Colonic mucosa (tissue), 4 donors: Measurements from ENCODE around the gene FGFR2. TPM values are rescaled to one million over a fixed set of nuclear protein-coding genes. Genes with fewer than 3 reads are reported as not detected.

ENCODE experiments used
- DNase-seq: peaks from one replicate; pipeline ENCODE4 v3.0.0-alpha.2; 2020
- H3K27ac ChIP-seq: fragments of 200-600 bp; one replicate; pipeline ENCODE4 v1.8.0; 2021
- H3K27me3 ChIP-seq: fragments of 200-600 bp; one replicate; pipeline ENCODE4 v1.8.0; 2021
- H3K36me3 ChIP-seq: fragments of 200-600 bp; one replicate; pipeline ENCODE4 v1.8.0; 2021
- H3K4me1 ChIP-seq: fragments of 200-600 bp; one replicate; pipeline ENCODE4 v1.8.0; 2021; ENCODE audit warnings: mild to moderate bottlenecking
- H3K4me3 ChIP-seq: fragments of 200-600 bp; one replicate; pipeline ENCODE4 v1.8.0; 2021
- H3K9ac ChIP-seq, 2 donors: one replicate each; pipeline ENCODE4 v1.7.0; 2013; ENCODE audit warnings: control low read depth in 2 of 2, low read depth in 2 of 2, low read length in 2 of 2
- H3K9me3 ChIP-seq: fragments of 200-600 bp; one replicate; pipeline ENCODE4 v1.8.0; 2021
- intact Hi-C: fragments of 100-400 bp; cut with DNase I; formaldehyde crosslinking; loops from one replicate; pipeline ENCODE4 v1.14.1; 2022
- total RNA-seq, 2 donors: library from RNA; stranded (reverse); fragmentation: NEBNext Ultra II Directional in 1 of 2; extraction: Animal tissue kit (Norgen Biotek cat#: 25700) in 1 of 2; gene quantifications; one replicate each; pipeline ENCODE4 v1.2.1, GENCODE V29; 2021
- TF ChIP-seq, protein P1 (sequence below): fragments of 200-600 bp; IDR thresholded peaks from one replicate; pipeline ENCODE4 v1.8.0; 2022; ENCODE audit warnings: antibody characterized with exemption, mild to moderate bottlenecking
- donor health status: healthy.
- donor health status: DM: no; HTN: no; CAD: no.
- donor health status: DM: no; HTN: no; CAD: no.

Gene FGFR2
- total RNA-seq, 2 donors from 2014 or later, result 25.6 to 40.9 TPM

DNA sequence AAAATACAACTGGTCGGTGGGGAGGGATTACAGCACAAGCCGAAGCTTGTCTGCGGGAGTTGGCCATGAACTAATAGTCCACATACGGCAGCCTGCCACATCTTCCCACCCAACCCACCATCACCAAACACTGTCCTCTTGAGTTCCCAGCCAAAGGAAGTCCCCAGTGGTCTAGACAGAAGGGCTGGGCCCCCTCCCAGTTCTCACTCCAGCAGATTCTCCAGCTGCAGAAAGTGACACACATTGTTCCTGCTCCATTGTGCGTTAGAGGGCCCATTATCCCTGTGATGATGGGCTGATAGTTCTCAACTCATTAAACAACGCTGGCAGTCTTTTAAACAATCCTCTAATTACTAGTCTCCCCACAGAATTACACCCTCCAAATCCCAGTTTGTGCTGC lies 148.0 kb downstream of the FGFR2 start:
- Histone ChIP-seq H3K4me1 (no peaks in the 10 kb centered on the region), H3K9ac (no peak overlapping the region), H3K27me3 (no peaks in the 10 kb centered on the region), H3K9me3 (no peaks in the 10 kb centered on the region), H3K36me3 (no peaks in the 10 kb centered on the region), H3K4me3 (no peak overlapping the region), H3K27ac (no peak overlapping the region)
- intact Hi-C loops, result no loop called here
- TF ChIP-seq, protein P1, sequence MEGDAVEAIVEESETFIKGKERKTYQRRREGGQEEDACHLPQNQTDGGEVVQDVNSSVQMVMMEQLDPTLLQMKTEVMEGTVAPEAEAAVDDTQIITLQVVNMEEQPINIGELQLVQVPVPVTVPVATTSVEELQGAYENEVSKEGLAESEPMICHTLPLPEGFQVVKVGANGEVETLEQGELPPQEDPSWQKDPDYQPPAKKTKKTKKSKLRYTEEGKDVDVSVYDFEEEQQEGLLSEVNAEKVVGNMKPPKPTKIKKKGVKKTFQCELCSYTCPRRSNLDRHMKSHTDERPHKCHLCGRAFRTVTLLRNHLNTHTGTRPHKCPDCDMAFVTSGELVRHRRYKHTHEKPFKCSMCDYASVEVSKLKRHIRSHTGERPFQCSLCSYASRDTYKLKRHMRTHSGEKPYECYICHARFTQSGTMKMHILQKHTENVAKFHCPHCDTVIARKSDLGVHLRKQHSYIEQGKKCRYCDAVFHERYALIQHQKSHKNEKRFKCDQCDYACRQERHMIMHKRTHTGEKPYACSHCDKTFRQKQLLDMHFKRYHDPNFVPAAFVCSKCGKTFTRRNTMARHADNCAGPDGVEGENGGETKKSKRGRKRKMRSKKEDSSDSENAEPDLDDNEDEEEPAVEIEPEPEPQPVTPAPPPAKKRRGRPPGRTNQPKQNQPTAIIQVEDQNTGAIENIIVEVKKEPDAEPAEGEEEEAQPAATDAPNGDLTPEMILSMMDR, result no peak
- DNase-seq, result no peak

DNA sequence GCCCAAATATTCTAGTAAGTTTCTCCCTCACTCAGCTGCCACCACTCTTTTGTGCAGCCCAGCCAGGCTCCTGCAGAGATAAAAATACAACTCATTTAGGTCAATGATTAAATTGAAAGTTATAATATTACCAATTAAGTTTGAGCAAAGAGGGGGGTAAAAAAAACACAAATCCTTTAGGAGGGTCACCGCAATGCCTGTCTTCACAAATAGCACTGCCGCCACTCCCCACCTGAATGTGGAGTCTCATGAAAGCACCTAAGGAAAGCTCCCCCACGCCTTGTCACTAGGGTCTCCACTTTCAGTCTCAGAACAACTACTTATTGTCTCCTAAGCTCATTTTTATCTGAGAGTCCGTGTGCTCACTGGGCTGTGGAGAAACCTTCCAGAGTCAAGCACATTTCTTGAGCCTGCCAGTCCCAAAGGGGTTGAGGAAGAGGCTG lies 148.7 kb downstream of the FGFR2 start:
- Histone ChIP-seq H3K36me3 (no peaks in the 10 kb centered on the region), H3K4me1 (no peaks in the 10 kb centered on the region), H3K4me3 (no peak overlapping the region), H3K27me3 (no peaks in the 10 kb centered on the region), H3K9ac (no peak overlapping the region), H3K27ac (no peak overlapping the region), H3K9me3 (no peaks in the 10 kb centered on the region)
- TF ChIP-seq, protein P1, result no peak
- DNase-seq, result no peak
- intact Hi-C loops, result no loop called here

DNA sequence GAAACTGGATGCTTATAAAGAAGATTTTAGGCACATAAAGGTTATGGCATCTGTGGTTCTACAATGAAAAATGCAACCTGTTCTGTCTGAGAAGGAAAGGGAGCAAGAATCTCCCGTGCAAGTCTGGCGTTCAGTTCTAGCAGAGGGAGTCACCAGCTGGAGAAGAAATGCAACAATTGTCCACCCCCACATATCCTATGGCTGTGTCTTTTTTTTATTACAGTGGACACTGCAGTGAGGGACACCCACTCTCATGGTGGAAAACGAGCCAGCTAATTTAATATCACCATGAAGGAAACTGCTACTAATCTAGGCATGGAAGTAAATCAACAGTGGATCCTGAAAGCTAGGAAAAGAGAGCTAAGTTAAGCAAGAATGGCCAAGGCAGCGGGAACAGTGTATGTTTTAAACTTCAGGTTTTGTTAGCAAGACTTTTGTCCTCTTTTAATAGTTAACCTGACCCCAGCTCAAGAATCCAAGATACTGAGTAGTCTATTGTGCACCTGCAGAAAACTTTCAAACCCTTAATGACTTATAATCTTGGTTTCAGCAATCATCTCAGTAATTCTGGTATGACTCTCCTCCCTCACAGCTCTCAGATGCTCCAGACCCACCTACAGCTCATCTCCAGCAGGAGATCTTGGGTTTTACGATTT lies 149.3 kb downstream of the FGFR2 start:
- H3K36me3 ChIP-seq, result no peaks in the 10 kb centered on the region
- H3K9ac ChIP-seq, result no peak overlapping the region
- no peaks in the 10 kb centered on the region for H3K4me1 ChIP-seq
- TF ChIP-seq, protein P1, result no peak
- no peak for DNase-seq
- H3K4me3 ChIP-seq, result no peak overlapping the region
- no peak overlapping the region for H3K27ac ChIP-seq
- no peaks in the 10 kb centered on the region for H3K9me3 ChIP-seq
- intact Hi-C loops, result no loop called here
- H3K27me3 ChIP-seq, result no peaks in the 10 kb centered on the region

DNA sequence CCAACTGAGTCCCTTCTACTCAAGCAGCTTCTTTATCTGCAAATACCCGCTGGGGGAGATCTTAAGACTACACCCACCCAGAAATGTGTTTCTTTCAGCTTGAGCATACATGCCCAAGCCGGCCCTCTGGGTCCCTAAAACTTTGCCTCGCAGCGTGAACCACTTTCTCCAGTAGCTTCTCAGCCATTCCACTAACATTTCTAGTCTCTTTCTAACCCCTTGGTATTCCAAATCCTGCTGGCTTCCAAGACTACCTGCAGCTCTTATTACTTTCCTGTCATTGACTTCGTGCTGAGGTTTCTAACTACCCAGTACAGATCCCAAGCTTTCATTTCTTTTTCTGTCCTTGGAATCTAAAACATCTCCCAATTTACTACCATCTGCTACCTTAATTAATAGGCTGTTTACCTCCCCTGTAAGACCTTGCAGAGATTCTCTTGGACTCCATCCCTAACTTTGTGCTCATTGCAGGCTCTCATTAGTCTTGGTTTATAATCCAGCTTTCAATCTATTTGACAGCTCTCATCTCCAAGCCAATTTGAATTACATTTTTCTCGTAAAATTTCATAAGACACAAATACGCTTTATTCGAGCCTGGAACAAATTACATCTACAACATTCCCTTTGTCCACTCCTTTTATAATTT lies 153.6 kb downstream of the FGFR2 start:
- H3K27me3 ChIP-seq, result no peaks in the 10 kb centered on the region
- no peak overlapping the region for H3K27ac ChIP-seq
- H3K4me1 ChIP-seq, result no peaks in the 10 kb centered on the region
- DNase-seq, result no peak
- TF ChIP-seq, protein P1, result no peak
- H3K9me3 ChIP-seq, result no peaks in the 10 kb centered on the region
- no peak overlapping the region for H3K4me3 ChIP-seq
- intact Hi-C loops, result no loop called here
- no peaks in the 10 kb centered on the region for H3K36me3 ChIP-seq
- no peak overlapping the region for H3K9ac ChIP-seq

DNA sequence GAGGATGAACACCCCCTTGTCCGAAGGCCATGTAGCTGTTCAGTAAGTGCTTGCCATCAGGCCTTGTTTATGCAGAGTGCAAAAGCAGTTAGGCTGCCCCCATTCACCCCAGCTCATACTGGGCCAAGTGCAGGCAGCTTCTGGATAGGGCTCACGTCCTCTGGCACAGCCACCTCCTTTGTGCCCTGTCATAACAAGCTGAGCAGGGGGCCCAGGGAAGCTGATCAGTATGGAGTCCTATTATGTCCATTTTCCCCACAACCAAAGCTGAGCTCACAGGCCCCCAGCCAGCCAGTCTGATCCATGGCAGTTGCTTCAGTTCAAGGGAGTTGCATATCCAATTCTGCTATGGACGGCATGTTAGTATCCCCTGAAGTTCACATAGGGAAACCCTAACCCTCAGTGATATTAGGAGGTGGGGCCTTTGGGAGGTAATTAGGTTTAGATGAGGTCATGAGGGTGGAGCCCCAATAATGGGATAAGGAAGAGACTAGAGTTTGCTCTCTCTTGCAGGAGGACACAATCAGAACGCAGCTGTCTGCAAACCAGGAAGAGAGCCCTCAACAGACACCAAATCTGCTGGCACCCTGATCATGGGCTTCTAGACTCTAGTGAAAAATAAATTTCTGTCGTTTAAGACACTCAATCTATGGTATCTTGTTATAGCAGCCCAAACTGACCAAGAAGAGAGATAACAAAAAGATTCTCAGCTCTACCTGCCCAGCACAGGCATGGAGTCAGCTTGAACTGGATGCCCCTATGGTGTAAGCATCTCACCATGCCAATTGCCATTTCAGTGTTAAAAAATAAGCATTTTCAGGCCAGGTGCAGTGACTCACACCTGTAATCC lies 155.9 kb downstream of the FGFR2 start:
- no peak overlapping the region for H3K4me3 ChIP-seq
- H3K4me1 ChIP-seq, result no peaks in the 10 kb centered on the region
- TF ChIP-seq, protein P1, result no peak
- H3K36me3 ChIP-seq, result no peaks in the 10 kb centered on the region
- intact Hi-C loops, result no loop called here
- no peak overlapping the region for H3K9ac ChIP-seq
- H3K27ac ChIP-seq, result no peak overlapping the region
- no peaks in the 10 kb centered on the region for H3K9me3 ChIP-seq
- H3K27me3 ChIP-seq, result no peaks in the 10 kb centered on the region
- DNase-seq, result no peak
